Fibroblast of skin of scalp (primary cell): Measurements from ENCODE around the gene CA7.
A peak's percentile ranks its signal among the peaks of the same experiment; 100 is the strongest.
"Not testable (repeated sequence)": the region's sequence is repeated elsewhere in the genome, so short reads cannot be mapped to it uniquely, and the experiment has no call there.

ENCODE experiments used
- DNase-seq: peaks from one replicate; pipeline ENCODE4 v3.0.0-alpha.2; 2013

Gene CA7

DNA sequence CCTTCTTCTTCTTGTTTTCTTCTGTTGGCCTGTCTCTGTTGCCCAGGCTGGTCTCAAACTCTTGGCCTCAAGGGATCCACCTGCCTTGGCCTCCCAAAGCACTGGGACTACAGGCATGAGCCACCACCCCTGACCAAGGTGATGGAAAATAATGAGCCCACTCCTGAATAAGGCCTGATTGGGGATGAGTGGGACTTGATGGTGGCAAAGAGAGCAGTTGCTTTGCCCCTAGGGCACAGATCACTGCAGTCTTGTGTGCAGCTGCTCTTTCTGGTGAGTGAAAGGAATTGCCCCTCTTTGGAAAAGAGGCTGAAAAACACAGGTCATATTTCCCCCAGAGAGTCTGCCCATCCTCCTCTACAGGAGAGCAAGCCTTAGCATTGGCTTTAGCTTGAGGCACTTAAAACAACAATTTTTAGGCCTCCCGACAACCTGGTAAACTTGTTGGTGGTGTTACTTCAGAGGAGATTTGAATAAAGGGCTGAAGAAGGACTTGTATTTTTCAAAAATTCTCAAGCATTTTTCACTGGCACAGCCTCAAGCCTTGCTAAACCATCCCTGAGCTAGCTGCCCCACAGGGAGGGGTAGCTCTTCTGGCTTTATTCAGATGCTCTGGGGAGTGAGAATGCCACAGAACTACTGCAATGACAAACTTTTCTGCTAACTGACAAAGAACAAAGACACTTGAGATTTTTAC lies 30.0 kb downstream of the CA7 start:
- DNase-seq = peak; percentile 55

DNA sequence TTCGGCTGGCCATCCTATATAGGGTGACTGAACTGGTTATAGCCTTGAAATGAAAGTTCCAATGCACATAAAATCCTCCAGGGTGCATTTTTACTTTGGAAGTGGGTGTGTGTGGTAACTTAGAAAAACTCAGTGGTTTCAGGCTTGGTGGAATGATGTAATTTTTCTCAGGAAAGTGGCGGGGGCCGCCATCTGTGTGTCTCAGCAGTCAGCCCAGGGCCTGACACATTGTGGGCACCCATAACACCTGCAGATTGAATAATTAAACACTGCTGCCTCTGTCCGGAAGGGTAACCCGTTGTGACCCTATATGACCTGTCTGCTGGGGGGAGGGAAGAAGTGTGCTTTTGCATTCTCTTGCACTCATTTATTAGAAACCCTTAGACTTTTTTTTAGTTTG lies 33.9 kb downstream of the CA7 start:
- peak; percentile 32 for DNase-seq

DNA sequence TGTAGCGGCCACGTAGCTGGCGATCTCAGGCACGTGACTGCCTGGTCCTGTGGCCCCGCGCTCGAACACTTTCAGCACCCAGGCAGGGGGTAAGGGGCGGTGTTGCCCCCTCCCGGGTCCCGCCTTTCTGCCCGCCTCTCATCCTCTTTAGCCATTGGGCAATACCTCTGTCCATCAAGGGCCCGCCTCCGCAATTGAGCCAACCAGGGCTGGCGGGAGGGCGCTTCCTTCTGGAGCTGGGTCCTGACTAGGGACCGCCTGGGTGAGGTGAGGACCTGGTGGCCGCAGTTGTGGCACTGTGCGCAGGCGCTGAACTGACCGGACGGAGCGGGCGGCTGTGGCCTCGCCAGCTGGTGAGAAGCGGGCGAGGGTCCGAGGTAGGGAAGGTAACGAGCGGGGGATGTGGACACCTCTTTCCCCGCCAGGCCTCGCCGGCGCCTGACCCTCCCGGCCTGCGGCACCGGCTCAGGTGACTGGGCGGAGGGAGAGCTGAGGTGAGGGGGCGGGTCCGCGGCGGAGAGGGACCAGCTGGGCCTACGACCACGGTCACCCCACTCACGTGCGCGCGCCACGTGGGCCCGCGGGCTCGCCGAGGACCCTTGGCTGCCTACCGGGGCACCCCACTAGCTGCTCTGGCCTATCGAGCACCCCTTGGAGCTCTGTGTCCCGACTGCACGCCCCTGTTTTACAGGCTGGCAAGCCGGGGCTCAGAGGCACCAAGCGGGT lies 36.2 kb downstream of the CA7 start, which contains the start of gene PDP2:
TSS of gene PDP2 (plus strand) at position 228 of the 726 bp plus-strand sequence. CDS start 3,770 bp downstream, outside the sequence.
- peak; percentile 97 for DNase-seq

DNA sequence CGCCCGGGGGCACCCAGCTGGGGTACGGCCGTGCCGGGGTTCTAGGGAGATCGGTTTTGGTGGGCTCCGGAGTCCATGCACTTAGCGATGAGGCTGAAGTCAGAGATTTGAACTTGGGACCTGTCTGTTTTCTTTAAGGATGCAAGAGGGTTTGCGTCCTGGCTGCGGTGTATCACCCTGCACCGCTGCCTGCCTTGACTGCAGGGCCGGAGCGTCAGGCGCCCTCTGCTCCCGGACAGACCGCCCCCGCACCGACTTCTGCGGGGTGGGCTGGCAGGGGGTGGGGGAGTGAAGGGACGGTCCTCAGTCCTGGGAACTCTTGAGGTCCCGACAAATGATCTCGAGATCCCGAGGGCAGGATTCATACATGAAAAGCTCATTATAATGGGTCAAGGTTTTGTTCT lies 36.8 kb downstream of the CA7 start:
- DNase-seq = no peak

- DNase-seq = no peak
These were observed 37.3 kb downstream of the CA7 start for GRCh38 chr16:66881560-66881959.

DNA sequence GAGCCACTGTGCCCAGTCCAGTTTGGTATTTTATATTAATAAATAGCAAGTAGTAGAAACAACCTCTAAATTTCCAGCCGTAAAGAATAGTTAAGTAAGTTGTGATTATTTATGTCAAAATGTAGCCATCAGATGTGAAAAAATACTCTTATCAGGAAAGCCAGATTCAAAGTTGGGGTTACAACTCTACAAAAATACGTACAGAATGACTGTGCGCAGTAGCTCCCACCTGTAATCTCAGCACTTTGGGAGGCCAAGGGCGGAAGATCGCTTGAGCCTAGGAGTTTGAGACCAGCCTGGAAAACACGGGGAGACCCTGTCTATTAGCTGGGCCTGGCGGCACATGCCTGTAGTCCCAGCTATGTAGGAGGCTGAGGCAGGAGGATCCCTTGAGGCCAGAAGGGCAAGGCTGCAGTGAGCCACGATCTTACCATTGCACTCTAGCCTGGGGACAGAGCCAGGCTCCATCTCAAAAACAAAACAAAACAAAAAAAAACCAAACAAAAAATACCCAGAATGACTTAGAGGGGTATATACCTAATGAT lies 37.8 kb downstream of the CA7 start:
- DNase-seq = no peak

GRCh38 chr16:66882702-66883101 lies 38.5 kb downstream of the CA7 start:
- DNase-seq = no peak

DNA sequence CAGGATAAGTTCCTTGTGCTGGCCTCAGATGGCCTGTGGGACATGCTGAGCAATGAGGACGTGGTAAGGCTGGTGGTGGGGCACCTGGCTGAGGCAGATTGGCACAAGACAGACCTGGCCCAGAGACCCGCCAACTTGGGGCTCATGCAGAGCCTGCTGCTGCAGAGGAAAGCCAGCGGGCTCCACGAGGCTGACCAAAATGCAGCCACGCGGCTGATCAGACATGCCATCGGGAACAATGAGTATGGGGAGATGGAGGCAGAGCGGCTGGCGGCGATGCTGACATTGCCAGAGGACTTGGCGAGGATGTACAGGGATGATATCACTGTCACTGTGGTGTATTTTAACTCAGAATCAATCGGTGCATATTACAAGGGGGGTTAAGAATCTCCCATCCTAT lies 41.3 kb downstream of the CA7 start:
- no peak for DNase-seq

DNA sequence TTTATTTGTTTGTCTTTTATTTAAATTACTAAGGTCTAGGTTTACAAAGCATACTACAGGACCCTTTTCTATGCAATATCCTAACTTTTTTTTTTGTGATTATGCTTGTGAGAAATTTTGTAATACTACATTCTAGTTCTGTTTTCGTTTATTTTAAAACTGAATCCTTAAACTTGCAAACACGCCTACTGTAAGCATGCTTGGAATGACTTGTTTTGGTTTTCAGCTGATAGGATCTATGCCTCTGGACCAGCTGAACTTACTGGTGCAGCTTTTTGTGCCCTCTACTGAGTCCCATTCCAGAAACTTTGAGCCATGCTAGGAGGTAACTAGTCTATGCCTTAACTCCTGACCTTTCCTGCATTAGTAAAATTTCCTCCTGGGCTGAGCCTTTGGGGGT lies 42.1 kb downstream of the CA7 start:
- no peak for DNase-seq

DNA sequence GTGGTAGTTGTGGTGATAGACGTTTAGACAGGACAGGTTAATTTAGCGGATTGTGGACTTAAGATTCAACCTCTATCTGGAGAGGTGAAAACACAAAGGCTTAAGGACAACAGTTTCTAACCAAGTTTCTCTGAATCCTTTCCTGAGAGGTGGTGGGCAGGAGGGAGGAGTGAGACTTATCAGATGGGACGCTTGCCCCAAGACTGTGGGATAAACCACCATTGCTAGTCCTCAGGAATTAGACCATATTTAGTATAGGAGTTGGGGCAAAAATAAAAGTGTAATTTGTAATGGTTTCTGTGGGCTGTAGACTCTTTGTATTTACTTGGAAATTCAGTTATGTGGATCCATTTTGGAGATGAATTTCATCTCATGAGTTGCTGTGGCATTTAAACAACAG lies 42.7 kb downstream of the CA7 start:
- no peak for DNase-seq

GRCh38 chr16:66888647-66889615 lies 44.7 kb downstream of the CA7 start:
- no peak for DNase-seq

GRCh38 chr16:66889622-66890021 lies 45.4 kb downstream of the CA7 start:
- DNase-seq = no peak

DNA sequence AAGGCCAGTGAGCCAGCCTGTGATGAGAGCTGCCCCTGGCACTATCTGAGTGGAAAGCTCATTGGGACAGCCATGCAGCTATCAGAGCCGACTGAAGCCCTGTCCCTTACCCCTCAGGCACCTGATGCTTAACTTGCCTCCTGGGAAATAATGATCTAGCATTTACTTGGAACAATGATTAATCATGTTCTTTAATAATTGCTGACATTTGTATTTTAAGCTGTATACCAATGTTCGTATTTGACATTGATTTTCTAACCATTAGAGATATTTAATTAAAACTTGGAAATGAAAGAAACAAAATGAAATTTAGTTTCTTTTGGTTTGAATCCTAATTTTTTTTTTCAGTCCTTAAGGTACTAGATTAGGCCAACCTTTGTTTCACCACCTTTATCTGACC lies 46.6 kb downstream of the CA7 start:
- DNase-seq = no peak

- no peak for DNase-seq
These were observed 47.1 kb downstream of the CA7 start for GRCh38 chr16:66891360-66891759.

- no peak for DNase-seq
These were observed 47.6 kb downstream of the CA7 start for GRCh38 chr16:66891797-66892196.

DNA sequence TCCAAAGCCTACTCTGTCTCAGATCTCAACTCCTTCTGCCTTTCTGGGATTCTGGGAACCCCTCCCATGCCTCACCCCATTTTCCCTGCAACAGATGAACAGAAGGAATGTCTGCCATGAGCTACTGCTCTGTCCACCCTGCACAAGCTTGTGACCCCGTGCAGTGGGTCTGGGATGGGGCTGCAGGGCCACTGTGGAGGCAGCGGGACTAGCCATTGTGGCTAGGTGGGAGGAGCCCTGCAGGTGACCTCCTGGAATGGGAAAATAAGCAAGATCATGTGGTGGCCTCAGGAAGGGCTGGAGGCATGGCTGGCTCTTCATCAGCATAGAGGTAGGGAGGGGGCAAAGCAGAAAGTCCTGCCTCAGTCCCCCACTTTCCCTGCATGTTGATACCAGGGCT lies 49.8 kb downstream of the CA7 start:
- DNase-seq = no peak

- peak; percentile 68 for DNase-seq
These were observed 50.9 kb downstream of the CA7 start for GRCh38 chr16:66894948-66895688.

DNA sequence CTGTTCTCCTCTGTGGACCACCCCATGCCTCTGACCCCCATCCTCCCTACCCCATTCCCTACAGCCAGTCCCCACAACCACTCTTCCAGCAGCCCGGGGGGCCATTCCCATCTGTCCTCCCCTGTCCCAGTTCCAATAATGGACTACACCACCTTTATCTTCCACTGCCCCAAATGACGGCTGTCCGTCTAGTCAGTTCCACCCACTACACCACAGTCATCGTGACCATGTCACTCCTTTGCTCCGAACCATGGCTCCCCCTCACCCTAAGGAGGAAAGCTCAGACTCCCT lies 51.4 kb downstream of the CA7 start:
- no peak for DNase-seq

- DNase-seq = no peak
These were observed 51.8 kb downstream of the CA7 start for GRCh38 chr16:66895999-66896398.

DNA sequence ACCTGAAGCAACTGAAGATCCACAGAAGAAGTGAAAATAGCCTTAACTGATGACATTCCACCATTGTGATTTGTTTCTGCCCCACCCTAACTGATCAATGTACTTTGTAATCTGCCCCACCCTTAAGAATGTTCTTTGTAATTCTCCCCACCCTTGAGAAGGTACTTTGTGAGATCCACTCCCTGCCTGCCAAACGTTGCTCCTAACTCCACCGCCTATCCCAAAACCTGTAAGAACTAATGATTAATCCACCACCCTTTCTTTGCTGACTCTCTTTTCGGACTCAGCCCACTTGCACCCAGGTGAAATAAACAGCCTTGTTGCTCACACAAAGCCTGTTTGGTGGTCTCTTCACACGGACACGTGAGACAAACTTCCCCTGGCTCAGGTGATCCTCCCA lies 52.5 kb downstream of the CA7 start:
- not testable (repeated sequence) for DNase-seq

DNA sequence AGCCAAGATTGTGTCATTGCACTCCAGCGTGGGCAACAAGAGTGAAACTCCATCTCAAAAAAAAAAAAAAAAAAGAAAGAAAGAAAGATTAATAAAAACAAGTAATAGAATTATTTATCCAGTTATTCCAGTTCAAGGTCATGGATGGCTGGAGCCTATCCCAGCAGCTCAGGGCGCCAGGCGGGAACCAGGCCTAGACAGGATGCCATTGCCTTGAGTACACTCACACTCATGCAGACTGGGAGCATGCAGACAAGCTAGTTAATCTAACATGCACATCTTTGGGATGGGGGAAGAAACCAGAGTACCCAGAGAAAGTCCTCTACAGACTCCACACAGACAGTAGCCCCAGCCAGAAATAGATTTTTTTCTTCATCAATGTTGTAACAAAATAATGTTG lies 54.0 kb downstream of the CA7 start:
- DNase-seq = peak; percentile 46

- no peak for DNase-seq
These were observed 54.7 kb downstream of the CA7 start for GRCh38 chr16:66898933-66899309.
